Esophagus squamous epithelium (tissue), 5 donors: ENCODE data around the gene IL22RA2. TPM values are rescaled to one million over a fixed set of nuclear protein-coding genes. Genes with fewer than 3 reads are reported as not detected.
"Not testable (repeated sequence)": the region's sequence is repeated elsewhere in the genome, so short reads cannot be mapped to it uniquely, and the experiment has no call there.

Experiments used
- DNase-seq: peaks from one replicate; lab custom pipeline; 2025; lab: John Stamatoyannopoulos, UW
- H3K27ac ChIP-seq, 4 donors: fragments of 200-600 bp; sonication (generic); one replicate each; pipeline ENCODE4 v1.5.1; 2016 to 2019; ENCODE audit warnings: mild to moderate bottlenecking in 1 of 4
- H3K27me3 ChIP-seq, 4 donors: fragments of 200-600 bp; sonication (generic); 1 replicate in 3 of 4; 2 replicates in 1 of 4; pipeline versions ENCODE4 v1.5.1 to v1.6.0; 2017 to 2021; ENCODE audit warnings: antibody characterized with exemption in 1 of 4
- H3K36me3 ChIP-seq, 3 donors: fragments of 200-600 bp; sonication (generic); one replicate each; pipeline ENCODE4 v1.5.1; 2016 to 2019
- H3K4me1 ChIP-seq, 3 donors: fragments of 200-600 bp; sonication (generic); one replicate each; pipeline ENCODE4 v1.5.1; 2017 to 2019
- H3K4me3 ChIP-seq, 4 donors: fragments of 200-600 bp; sonication (generic); 1 replicate in 3 of 4; 2 replicates in 1 of 4; pipeline ENCODE4 v1.5.1; 2016 to 2019; ENCODE audit warnings: mild to moderate bottlenecking in 2 of 4, moderate library complexity in 1 of 4
- H3K9me3 ChIP-seq, 3 donors: fragments of 200-600 bp; sonication (generic); one replicate each; pipeline ENCODE4 v1.5.1; 2016 to 2019
- CTCF ChIP-seq, 6 experiments: fragments of 450-650 bp in 4 of 6; fragments of 200-600 bp in 2 of 6; sonication (generic) in 2 of 6; IDR thresholded peaks; one replicate each; pipeline ENCODE4 v1.5.1; 2016 to 2019; ENCODE audit warnings: antibody characterized with exemption in 6 of 6, mild to moderate bottlenecking in 4 of 6, moderate library complexity in 4 of 6
- POLR2A ChIP-seq, 4 donors: fragments of 450-650 bp; IDR thresholded peaks; one replicate each; pipeline ENCODE4 v1.6.1; 2017; ENCODE audit warnings: antibody characterized with exemption in 4 of 4, mild to moderate bottlenecking in 4 of 4, moderate library complexity in 3 of 4
- WGBS, 2 donors: methylation state at CpG; one replicate each; pipeline ENCODE4 v1.1.5; 2018; 5-methylcytosine and 5-hydroxymethylcytosine counted together
- intact Hi-C: fragments of 100-400 bp; cut with DNase I; formaldehyde crosslinking; loops from one replicate; pipeline ENCODE4 v1.15.0; 2022
- total RNA-seq, 4 donors: library from RNA; depleted of rRNA; stranded (reverse); fragments of >200 nt; gene quantifications; one replicate each; pipeline ENCODE4 v1.1.0, GENCODE V29; 2016
- donor health status: DM: yes; HTN: yes; CAD: no.

Gene IL22RA2
- total RNA-seq, 4 donors from 2014 or later, result not detected

GRCh38 chr6:137217801-137218472 lies 44.5 kb upstream of the IL22RA2 start:
- 7 to 10% methylated on average over 12 of the region's 12 CpGs for WGBS, 2 donors
- H3K4me1 ChIP-seq, result peaks cover 27 to 90% (median 44%) of the 10 kb centered on the region in 3 donors

GRCh38 chr6:137216875-137217553 lies 43.6 kb upstream of the IL22RA2 start:
- Histone ChIP-seq H3K36me3 (no peaks in the 10 kb centered on the region), H3K27me3 (no peaks in the 10 kb centered on the region), H3K9me3 (no peaks in the 10 kb centered on the region), H3K27ac (peak overlapping the region; percentile 94 to 100 (median 99)), H3K4me1 (peaks cover 23 to 90% (median 51%) of the 10 kb centered on the region in 3 donors), H3K4me3 (peak overlapping the region; percentile 84 to 97 (median 89))
- peak in 1 of 4 donors; percentile 51 for TF ChIP-seq POLR2A (IDR thresholded peaks at IDR 0.05)
- TF ChIP-seq CTCF (IDR thresholded peaks at IDR 0.05), result no peak
- 21 to 30% methylated on average over 12 of the region's 12 CpGs for WGBS, 2 donors
- no peak for DNase-seq
- intact Hi-C loops, result no loop called here

More at GRCh38 chr6:137217801-137218472, 44.5 kb upstream of the IL22RA2 start:
- intact Hi-C loops, result no loop called here
- H3K27ac ChIP-seq, result peak overlapping the region; percentile 94 to 100 (median 99)
- no peaks in the 10 kb centered on the region for H3K9me3 ChIP-seq
- H3K4me3 ChIP-seq, result peak overlapping the region; percentile 84 to 97 (median 89)
- TF ChIP-seq POLR2A (IDR thresholded peaks at IDR 0.05) (no peak), CTCF (IDR thresholded peaks at IDR 0.05) (no peak)
- H3K36me3 ChIP-seq, result no peaks in the 10 kb centered on the region
- DNase-seq, result no peak
- H3K27me3 ChIP-seq, result no peaks in the 10 kb centered on the region

GRCh38 chr6:137216106-137216505 lies 42.7 kb upstream of the IL22RA2 start:
- Histone ChIP-seq H3K27ac (peak overlapping the region; percentile 94 to 100 (median 99)), H3K36me3 (no peaks in the 10 kb centered on the region), H3K27me3 (no peaks in the 10 kb centered on the region), H3K4me3 (peak overlapping the region in 3 of 4 donors; percentile 84 to 97 (median 92)), H3K4me1 (peaks cover 23 to 90% (median 51%) of the 10 kb centered on the region in 3 donors), H3K9me3 (no peaks in the 10 kb centered on the region)
- intact Hi-C loops, result no loop called here
- no peak for DNase-seq
- no peak for TF ChIP-seq CTCF (IDR thresholded peaks at IDR 0.05)
- no peak for TF ChIP-seq POLR2A (IDR thresholded peaks at IDR 0.05)

GRCh38 chr6:137215630-137216029 lies 42.2 kb upstream of the IL22RA2 start:
- H3K36me3 ChIP-seq, H3K9me3 ChIP-seq, H3K27me3 ChIP-seq, DNase-seq, intact Hi-C loops: not testable (repeated sequence)
- WGBS, 2 donors, result 77 to 86% methylated on average over 3 of the region's 3 CpGs
- peak overlapping the region; percentile 71 to 100 (median 96) for H3K27ac ChIP-seq
- peak overlapping the region in 2 of 4 donors; percentile 84 to 92 for H3K4me3 ChIP-seq
- peaks cover 23 to 90% (median 53%) of the 10 kb centered on the region in 3 donors for H3K4me1 ChIP-seq

GRCh38 chr6:137214931-137215330 lies 41.5 kb upstream of the IL22RA2 start:
- TF ChIP-seq CTCF (IDR thresholded peaks at IDR 0.05) (no peak), POLR2A (IDR thresholded peaks at IDR 0.05) (no peak)
- Histone ChIP-seq H3K4me3 (peak overlapping the region in 1 of 4 donors; percentile 25), H3K27ac (peak overlapping the region in 3 of 4 donors; percentile 3 to 94 (median 8)), H3K27me3 (no peaks in the 10 kb centered on the region), H3K4me1 (peaks cover 17 to 90% (median 56%) of the 10 kb centered on the region in 3 donors), H3K9me3 (no peaks in the 10 kb centered on the region), H3K36me3 (no peaks in the 10 kb centered on the region)
- DNase-seq, result no peak
- 50 to 59% methylated on average over 3 of the region's 3 CpGs for WGBS, 2 donors
- intact Hi-C loops, result no loop called here
